GM10248 (cell line): ENCODE data around the gene CNKSR1.

Experiments used
- CTCF ChIA-PET: fragments of 300-600 bp; sonication (Branson Sonifier 250); formaldehyde crosslinking; extraction: SDS; loops from one replicate; lab custom pipeline; 2021; ENCODE audit warnings: antibody characterized with exemption; lab: Yijun Ruan, JAX
- POLR2A ChIA-PET: fragments of 350-650 bp; sonication (Branson Sonifier 250); formaldehyde crosslinking; extraction: SDS; loops from one replicate; lab custom pipeline; 2020; ENCODE audit warnings: antibody characterized with exemption; lab: Yijun Ruan, JAX
- DNase-seq: peaks from one replicate; pipeline ENCODE4 v3.0.0; 2012; ENCODE audit errors: extremely low spot score
- TF ChIP-seq, protein P1 (sequence below): IDR thresholded peaks from 2 replicates; pipeline ENCODE4 v1.5.1; 2012; ENCODE audit warnings: mild to moderate bottlenecking, low read depth; ENCODE audit errors: extremely low read depth, missing control alignments, control extremely low read depth

CNKSR1 gene

DNA sequence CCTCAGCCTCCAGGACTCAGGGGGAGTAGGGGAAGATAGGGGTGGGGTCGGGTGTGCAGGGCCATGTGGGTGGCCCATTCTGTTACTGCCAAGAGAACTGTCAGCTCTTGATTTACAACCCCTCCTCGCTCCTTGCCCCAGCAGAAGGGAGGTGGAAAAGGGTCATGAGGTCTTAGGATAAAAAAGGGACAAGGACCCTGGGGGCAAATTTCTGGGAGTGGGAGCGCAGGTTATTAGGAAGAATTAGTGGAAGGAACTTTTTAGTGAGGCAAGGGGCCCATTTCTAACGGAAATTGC is 17.6 kb upstream of the CNKSR1 start:
- DNase-seq, result no peak
- TF ChIP-seq, protein P1, sequence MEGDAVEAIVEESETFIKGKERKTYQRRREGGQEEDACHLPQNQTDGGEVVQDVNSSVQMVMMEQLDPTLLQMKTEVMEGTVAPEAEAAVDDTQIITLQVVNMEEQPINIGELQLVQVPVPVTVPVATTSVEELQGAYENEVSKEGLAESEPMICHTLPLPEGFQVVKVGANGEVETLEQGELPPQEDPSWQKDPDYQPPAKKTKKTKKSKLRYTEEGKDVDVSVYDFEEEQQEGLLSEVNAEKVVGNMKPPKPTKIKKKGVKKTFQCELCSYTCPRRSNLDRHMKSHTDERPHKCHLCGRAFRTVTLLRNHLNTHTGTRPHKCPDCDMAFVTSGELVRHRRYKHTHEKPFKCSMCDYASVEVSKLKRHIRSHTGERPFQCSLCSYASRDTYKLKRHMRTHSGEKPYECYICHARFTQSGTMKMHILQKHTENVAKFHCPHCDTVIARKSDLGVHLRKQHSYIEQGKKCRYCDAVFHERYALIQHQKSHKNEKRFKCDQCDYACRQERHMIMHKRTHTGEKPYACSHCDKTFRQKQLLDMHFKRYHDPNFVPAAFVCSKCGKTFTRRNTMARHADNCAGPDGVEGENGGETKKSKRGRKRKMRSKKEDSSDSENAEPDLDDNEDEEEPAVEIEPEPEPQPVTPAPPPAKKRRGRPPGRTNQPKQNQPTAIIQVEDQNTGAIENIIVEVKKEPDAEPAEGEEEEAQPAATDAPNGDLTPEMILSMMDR, result no peak
- ChIA-PET POLR2A (no interaction called here), CTCF (interaction anchor here (3.4 kb wide), 1 partner anchor 10 kb away, joined by 19 read pairs; the partner anchor contains the start of gene ZNF593)

GRCh38 chr1:26160527-26161414 is 16.5 kb upstream of the CNKSR1 start:
- TF ChIP-seq, protein P1, result no peak
- POLR2A ChIA-PET, result no interaction called here
- CTCF ChIA-PET, result interaction anchor here (1.2 to 1.5 kb wide), 2 partner anchors 16 to 49 kb away, joined by 4 read pairs; partner anchors contain the start of gene PDIK1L
- no peak for DNase-seq

DNA sequence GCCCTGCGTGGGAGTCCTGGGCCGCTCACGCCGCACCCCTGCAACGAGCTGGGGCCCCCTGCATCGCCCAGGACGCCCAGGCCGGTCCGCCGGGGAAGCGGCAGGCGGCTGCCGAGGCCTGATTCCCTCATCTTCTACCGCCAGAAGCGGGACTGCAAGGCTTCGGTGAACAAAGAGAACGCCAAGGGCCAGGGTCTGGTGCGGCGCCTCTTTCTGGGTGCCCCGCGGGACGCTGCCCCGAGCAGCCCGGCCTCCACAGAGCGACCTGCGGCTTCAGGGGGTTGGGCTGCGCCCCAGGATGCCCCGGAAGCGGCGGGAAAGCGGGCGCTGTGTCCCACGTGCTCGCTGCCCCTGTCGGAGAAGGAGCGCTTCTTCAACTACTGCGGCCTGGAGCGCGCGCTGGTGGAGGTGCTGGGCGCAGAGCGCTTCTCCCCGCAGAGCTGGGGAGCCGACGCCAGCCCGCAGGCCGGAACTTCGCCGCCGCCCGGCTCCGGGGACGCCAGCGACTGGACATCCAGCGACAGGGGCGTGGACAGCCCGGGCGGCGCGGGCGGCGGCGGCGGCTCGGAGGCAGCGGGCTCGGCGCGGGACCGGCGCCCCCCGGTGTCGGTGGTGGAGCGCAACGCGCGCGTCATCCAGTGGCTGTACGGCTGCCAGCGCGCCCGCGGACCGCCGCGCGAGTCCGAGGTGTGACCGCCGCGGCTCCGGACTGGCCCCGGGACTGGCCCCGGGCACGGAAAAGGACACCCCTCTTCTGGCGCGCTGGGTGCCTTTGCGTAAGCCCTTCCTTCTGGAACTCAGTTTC is 15.7 kb upstream of the CNKSR1 start:
- TF ChIP-seq, protein P1, result peak; percentile 26
- no peak for DNase-seq
- POLR2A ChIA-PET, result no interaction called here
- CTCF ChIA-PET, result interaction anchor here (1.2 to 1.5 kb wide), 2 partner anchors 17 to 49 kb away, joined by 4 read pairs; partner anchors contain the start of gene PDIK1L

- DNase-seq, result no peak
- TF ChIP-seq, protein P1, result no peak
- ChIA-PET CTCF (interaction anchor here (1.2 to 1.8 kb wide), 4 partner anchors 16 to 126 kb away, joined by 4 to 6 read pairs (median 4); partner anchors contain the start of gene PDIK1L), POLR2A (no interaction called here)
Observed at GRCh38 chr1:26162220-26162709, 15.0 kb upstream of the CNKSR1 start.

GRCh38 chr1:26163684-26164035 is 13.6 kb upstream of the CNKSR1 start:
- DNase-seq, result no peak
- ChIA-PET CTCF (interaction anchor here (0.8 to 1.8 kb wide), 5 partner anchors 17 to 129 kb away, joined by 3 to 6 read pairs (median 4); no protein-coding TSS in a partner anchor), POLR2A (no interaction called here)
- TF ChIP-seq, protein P1, result no peak
